Measurements from ENCODE around the gene PDK1. TPM values are rescaled to one million over a fixed set of nuclear protein-coding genes. Genes with fewer than 3 reads are reported as not detected.

PDK1 gene
- total RNA-seq, 1 experiment from 2014 or later: 11.7 TPM

DNA sequence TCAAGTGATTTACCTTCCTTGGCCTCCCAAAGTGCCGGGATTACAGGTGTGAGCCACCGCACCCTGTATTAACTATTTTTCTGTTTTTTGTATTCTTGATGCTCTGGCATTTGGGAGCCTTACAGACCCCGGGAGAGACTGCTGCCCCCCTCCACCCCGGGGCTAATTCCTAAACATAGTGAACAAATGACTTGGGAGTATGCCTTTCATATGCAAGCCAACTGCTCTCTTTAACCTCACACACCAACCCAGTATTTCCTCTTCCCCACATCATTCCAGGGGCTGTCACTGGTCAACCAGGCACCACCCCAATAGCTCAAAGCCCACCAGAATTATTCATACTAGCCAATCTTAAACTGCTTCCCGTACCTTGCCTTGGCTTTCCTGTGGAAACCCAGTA, 79.7 kb downstream of the PDK1 start:
- Histone ChIP-seq H3K4me3 (ENCODE audit: low read depth in 2 of 2, low read length in 2 of 2) (no peak overlapping the region), H3K27me3 (ENCODE audit: control insufficient read depth, insufficient read depth, low read length) (no peaks in the 10 kb centered on the region), H3K27ac (ENCODE audit: low read length) (no peak overlapping the region), H3K4me1 (ENCODE audit: control insufficient read depth, insufficient read depth, low read length) (no peaks in the 10 kb centered on the region), H3K9me3 (ENCODE audit: control insufficient read depth, insufficient read depth, low read depth, low read length) (no peaks in the 10 kb centered on the region), H3K36me3 (ENCODE audit: control insufficient read depth, insufficient read depth, low read length) (no peaks in the 10 kb centered on the region)
- ChIA-PET CTCF (no interaction called here), POLR2A (no interaction called here)
- TF ChIP-seq POLR2AphosphoS5 (IDR thresholded peaks at IDR 0.05; ENCODE audit: low read depth, low read length): no peak
- TF ChIP-seq, protein P1, sequence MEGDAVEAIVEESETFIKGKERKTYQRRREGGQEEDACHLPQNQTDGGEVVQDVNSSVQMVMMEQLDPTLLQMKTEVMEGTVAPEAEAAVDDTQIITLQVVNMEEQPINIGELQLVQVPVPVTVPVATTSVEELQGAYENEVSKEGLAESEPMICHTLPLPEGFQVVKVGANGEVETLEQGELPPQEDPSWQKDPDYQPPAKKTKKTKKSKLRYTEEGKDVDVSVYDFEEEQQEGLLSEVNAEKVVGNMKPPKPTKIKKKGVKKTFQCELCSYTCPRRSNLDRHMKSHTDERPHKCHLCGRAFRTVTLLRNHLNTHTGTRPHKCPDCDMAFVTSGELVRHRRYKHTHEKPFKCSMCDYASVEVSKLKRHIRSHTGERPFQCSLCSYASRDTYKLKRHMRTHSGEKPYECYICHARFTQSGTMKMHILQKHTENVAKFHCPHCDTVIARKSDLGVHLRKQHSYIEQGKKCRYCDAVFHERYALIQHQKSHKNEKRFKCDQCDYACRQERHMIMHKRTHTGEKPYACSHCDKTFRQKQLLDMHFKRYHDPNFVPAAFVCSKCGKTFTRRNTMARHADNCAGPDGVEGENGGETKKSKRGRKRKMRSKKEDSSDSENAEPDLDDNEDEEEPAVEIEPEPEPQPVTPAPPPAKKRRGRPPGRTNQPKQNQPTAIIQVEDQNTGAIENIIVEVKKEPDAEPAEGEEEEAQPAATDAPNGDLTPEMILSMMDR (IDR thresholded peaks at IDR 0.05): no peak
- TF ChIP-seq SIN3A (IDR thresholded peaks at IDR 0.05; ENCODE audit: borderline replicate concordance, insufficient read depth, low read depth, low read length): no peak
- TF ChIP-seq, protein P2, sequence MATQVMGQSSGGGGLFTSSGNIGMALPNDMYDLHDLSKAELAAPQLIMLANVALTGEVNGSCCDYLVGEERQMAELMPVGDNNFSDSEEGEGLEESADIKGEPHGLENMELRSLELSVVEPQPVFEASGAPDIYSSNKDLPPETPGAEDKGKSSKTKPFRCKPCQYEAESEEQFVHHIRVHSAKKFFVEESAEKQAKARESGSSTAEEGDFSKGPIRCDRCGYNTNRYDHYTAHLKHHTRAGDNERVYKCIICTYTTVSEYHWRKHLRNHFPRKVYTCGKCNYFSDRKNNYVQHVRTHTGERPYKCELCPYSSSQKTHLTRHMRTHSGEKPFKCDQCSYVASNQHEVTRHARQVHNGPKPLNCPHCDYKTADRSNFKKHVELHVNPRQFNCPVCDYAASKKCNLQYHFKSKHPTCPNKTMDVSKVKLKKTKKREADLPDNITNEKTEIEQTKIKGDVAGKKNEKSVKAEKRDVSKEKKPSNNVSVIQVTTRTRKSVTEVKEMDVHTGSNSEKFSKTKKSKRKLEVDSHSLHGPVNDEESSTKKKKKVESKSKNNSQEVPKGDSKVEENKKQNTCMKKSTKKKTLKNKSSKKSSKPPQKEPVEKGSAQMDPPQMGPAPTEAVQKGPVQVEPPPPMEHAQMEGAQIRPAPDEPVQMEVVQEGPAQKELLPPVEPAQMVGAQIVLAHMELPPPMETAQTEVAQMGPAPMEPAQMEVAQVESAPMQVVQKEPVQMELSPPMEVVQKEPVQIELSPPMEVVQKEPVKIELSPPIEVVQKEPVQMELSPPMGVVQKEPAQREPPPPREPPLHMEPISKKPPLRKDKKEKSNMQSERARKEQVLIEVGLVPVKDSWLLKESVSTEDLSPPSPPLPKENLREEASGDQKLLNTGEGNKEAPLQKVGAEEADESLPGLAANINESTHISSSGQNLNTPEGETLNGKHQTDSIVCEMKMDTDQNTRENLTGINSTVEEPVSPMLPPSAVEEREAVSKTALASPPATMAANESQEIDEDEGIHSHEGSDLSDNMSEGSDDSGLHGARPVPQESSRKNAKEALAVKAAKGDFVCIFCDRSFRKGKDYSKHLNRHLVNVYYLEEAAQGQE (IDR thresholded peaks at IDR 0.05; ENCODE audit: insufficient read depth in 1 of 2, low read depth in 2 of 2, low read length in 1 of 2): no peak
- DNase-seq (ENCODE audit: low read depth, low spot score) (no peak), ATAC-seq (no peak)
- no TSS peak for BruUV-seq (replicated peaks)
- intact Hi-C loops (cut with micrococcal nuclease; ENCODE audit: unreplicated experiment): no loop called here
- in situ Hi-C loops (cut with HindIII; ENCODE audit: low pct_unique_long_range_greater_than_20kb, low sequenced_read_pairs): no loop called here

DNA sequence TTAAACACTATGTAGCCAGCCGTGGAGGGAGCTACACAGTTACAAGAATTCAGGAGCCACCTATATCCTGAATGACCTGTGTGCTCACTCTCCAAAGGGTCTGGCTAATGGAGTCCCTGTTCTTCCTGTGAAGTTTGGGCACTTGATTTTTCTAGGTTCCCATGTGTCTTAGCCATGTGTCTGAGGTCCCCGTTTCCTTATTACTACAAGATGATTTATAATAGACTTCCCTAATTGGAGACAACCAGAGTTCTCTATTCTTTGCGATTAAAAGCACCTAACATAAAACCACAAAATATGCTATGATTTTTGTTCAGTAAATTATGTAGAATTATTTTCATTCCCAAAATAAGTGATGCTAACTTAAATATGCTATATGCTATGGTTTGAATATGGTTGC, 83.4 kb downstream of the PDK1 start:
- Histone ChIP-seq H3K36me3 (ENCODE audit: control insufficient read depth, insufficient read depth, low read length) (no peaks in the 10 kb centered on the region), H3K9me3 (ENCODE audit: control insufficient read depth, insufficient read depth, low read depth, low read length) (no peaks in the 10 kb centered on the region), H3K4me1 (ENCODE audit: control insufficient read depth, insufficient read depth, low read length) (no peaks in the 10 kb centered on the region), H3K27ac (ENCODE audit: low read length) (no peak overlapping the region), H3K4me3 (ENCODE audit: low read depth in 2 of 2, low read length in 2 of 2) (no peak overlapping the region), H3K27me3 (ENCODE audit: control insufficient read depth, insufficient read depth, low read length) (no peaks in the 10 kb centered on the region)
- BruUV-seq (replicated peaks): no TSS peak
- no peak for TF ChIP-seq POLR2AphosphoS5 (IDR thresholded peaks at IDR 0.05; ENCODE audit: low read depth, low read length)
- DNase-seq (ENCODE audit: low read depth, low spot score) (no peak), ATAC-seq (no peak)
- in situ Hi-C loops (cut with HindIII; ENCODE audit: low pct_unique_long_range_greater_than_20kb, low sequenced_read_pairs): no loop called here
- intact Hi-C loops (cut with micrococcal nuclease; ENCODE audit: unreplicated experiment): no loop called here
- ChIA-PET POLR2A (no interaction called here), CTCF (no interaction called here)

DNA sequence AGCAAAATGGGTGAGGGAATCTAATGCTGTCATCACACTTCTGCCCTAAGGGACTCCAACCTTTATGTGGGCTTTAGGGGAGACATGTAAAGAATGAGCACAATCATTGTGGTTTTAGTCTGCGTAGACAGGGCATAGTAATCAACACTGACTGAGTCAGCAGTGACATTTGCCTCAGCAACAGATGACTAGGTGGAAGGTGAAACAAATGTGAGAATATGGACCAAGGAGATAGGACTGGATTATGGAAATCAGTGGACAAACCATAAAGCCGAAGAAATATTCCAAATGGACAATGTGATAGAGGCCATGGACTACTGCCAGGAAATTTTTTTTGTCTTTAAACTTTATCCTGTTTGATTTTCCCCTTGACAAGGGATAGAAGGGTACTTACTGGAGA, 83.9 kb downstream of the PDK1 start:
- H3K9me3 ChIP-seq (ENCODE audit: control insufficient read depth, insufficient read depth, low read depth, low read length): no peaks in the 10 kb centered on the region
- DNase-seq (ENCODE audit: low read depth, low spot score): no peak
- no TSS peak for BruUV-seq (replicated peaks)
- no peaks in the 10 kb centered on the region for H3K4me1 ChIP-seq (ENCODE audit: control insufficient read depth, insufficient read depth, low read length)
- no peaks in the 10 kb centered on the region for H3K36me3 ChIP-seq (ENCODE audit: control insufficient read depth, insufficient read depth, low read length)
- ChIA-PET POLR2A (no interaction called here), CTCF (no interaction called here)
- TF ChIP-seq, protein P2 (IDR thresholded peaks at IDR 0.05; ENCODE audit: insufficient read depth in 1 of 2, low read depth in 2 of 2, low read length in 1 of 2): no peak
- TF ChIP-seq SIN3A (IDR thresholded peaks at IDR 0.05; ENCODE audit: borderline replicate concordance, insufficient read depth, low read depth, low read length) (no peak), POLR2AphosphoS5 (IDR thresholded peaks at IDR 0.05; ENCODE audit: low read depth, low read length) (no peak), TCF7L2 (IDR thresholded peaks at IDR 0.05; ENCODE audit: low read depth, low read length) (no peak)
- TF ChIP-seq, protein P1 (IDR thresholded peaks at IDR 0.05): no peak
- no peak for ATAC-seq
- H3K27me3 ChIP-seq (ENCODE audit: control insufficient read depth, insufficient read depth, low read length): no peaks in the 10 kb centered on the region
- in situ Hi-C loops (cut with HindIII; ENCODE audit: low pct_unique_long_range_greater_than_20kb, low sequenced_read_pairs) (no loop called here), intact Hi-C loops (cut with micrococcal nuclease; ENCODE audit: unreplicated experiment) (no loop called here)
- no peak overlapping the region for H3K27ac ChIP-seq (ENCODE audit: low read length)
- no peak overlapping the region for H3K4me3 ChIP-seq (ENCODE audit: low read depth in 2 of 2, low read length in 2 of 2)
